HG03159 (cell line): ENCODE measurements around the gene LCN12.

ENCODE experiments used
- ATAC-seq: cut with Tn5 transposase; IDR thresholded peaks from one replicate; pipeline ENCODE4 v1.9.1; 2021; ENCODE audit warnings: mild to moderate bottlenecking, moderate library complexity; ENCODE audit not compliant: unreplicated experiment

The LCN12 gene

GRCh38 chr9:136944519-136945332 lies 7.3 kb upstream of the LCN12 start, which contains the start of the genes C8G and FBXW5:
C8G (plus strand) TSS chr9:136945243; CDS start chr9:136945321, 78 bp downstream.
FBXW5 (minus strand) TSS chr9:136944738; CDS start chr9:136944083, 655 bp downstream.
- ATAC-seq: peak; percentile 74

GRCh38 chr9:136945333-136946227 lies 6.5 kb upstream of the LCN12 start:
- no peak for ATAC-seq

GRCh38 chr9:136946228-136947027 lies 5.6 kb upstream of the LCN12 start:
- ATAC-seq: no peak

GRCh38 chr9:136947028-136947891 lies 4.8 kb upstream of the LCN12 start:
- ATAC-seq: no peak

GRCh38 chr9:136947955-136948510 lies 4.0 kb upstream of the LCN12 start:
- ATAC-seq: no peak

- no peak for ATAC-seq
These were observed 2.7 kb upstream of the LCN12 start for GRCh38 chr9:136949239-136949816.

- peak; percentile 81 for ATAC-seq
These were observed 2.0 kb upstream of the LCN12 start for GRCh38 chr9:136949817-136950655.

GRCh38 chr9:136950656-136951276 lies 1.3 kb upstream of the LCN12 start:
- ATAC-seq: no peak

GRCh38 chr9:136952321-136952850 lies 313 bp downstream of the LCN12 start:
- ATAC-seq: no peak

GRCh38 chr9:136952876-136953770 lies 1.1 kb downstream of the LCN12 start:
- no peak for ATAC-seq

- ATAC-seq: no peak
These were observed 1.7 kb downstream of the LCN12 start for GRCh38 chr9:136953771-136954269.

GRCh38 chr9:136954270-136955083 lies 2.4 kb downstream of the LCN12 start:
- ATAC-seq: no peak

GRCh38 chr9:136955202-136955942 lies 3.3 kb downstream of the LCN12 start:
- no peak for ATAC-seq

GRCh38 chr9:136955943-136956335 lies 3.9 kb downstream of the LCN12 start:
- no peak for ATAC-seq

- ATAC-seq: no peak
These were observed 4.5 kb downstream of the LCN12 start for GRCh38 chr9:136956604-136957003.
